Common myeloid progenitor, CD34-positive (primary cell): ENCODE data around the gene XIAP.
"Not testable (repeated sequence)": the region's sequence is repeated elsewhere in the genome, so short reads cannot be mapped to it uniquely, and the experiment has no call there.

Source experiments
- CTCF ChIA-PET: fragments of 350-600 bp; sonication (Branson Sonifier 250); formaldehyde crosslinking; loops from one replicate; lab custom pipeline; 2021; ENCODE audit warnings: antibody characterized with exemption; lab: Charles Lee
- POLR2A ChIA-PET: fragments of 350-600 bp; sonication (Branson Sonifier 250); formaldehyde crosslinking; loops from one replicate; lab custom pipeline; 2021; ENCODE audit warnings: antibody characterized with exemption; lab: Charles Lee
- DNase-seq, 3 donors: peaks; one replicate each; pipeline versions ENCODE4 v3.0.0 to v3.0.0-alpha.2; 2013
- H3K27ac ChIP-seq, 2 experiments: 1 replicate in 1 of 2; 2 replicates in 1 of 2; pipeline ENCODE4 v1.7.0; 2013; ENCODE audit warnings: inconsistent platforms in 2 of 2, low read length in 2 of 2, mild to moderate bottlenecking in 2 of 2, low read depth in 1 of 2, moderate library complexity in 1 of 2; ENCODE audit not compliant: severe bottlenecking in 2 of 2, insufficient read depth in 1 of 2, poor library complexity in 1 of 2
- H3K27me3 ChIP-seq, 5 experiments: replicated peaks in 2 of 5; 1 replicate in 3 of 5; 2 replicates in 2 of 5; pipeline versions ENCODE4 v1.6.1 to v1.7.0; 2013; ENCODE audit warnings: low read length in 4 of 5, mild to moderate bottlenecking in 2 of 5, moderate library complexity in 2 of 5, inconsistent platforms in 1 of 5; ENCODE audit not compliant: insufficient read depth in 5 of 5, control insufficient read depth in 4 of 5
- H3K36me3 ChIP-seq, 4 experiments: 1 replicate in 2 of 4; 2 replicates in 2 of 4; pipeline versions ENCODE4 v1.6.1 to v1.7.0; 2013; ENCODE audit warnings: low read length in 3 of 4, control low read depth in 1 of 4, mild to moderate bottlenecking in 1 of 4; ENCODE audit not compliant: control insufficient read depth in 4 of 4, insufficient read depth in 4 of 4
- H3K4me1 ChIP-seq, 4 experiments: 1 replicate in 3 of 4; 2 replicates in 1 of 4; pipeline versions ENCODE4 v1.6.1 to v1.7.1; 2013; ENCODE audit warnings: low read length in 3 of 4, mild to moderate bottlenecking in 3 of 4, control low read depth in 1 of 4, inconsistent platforms in 1 of 4, moderate library complexity in 1 of 4; ENCODE audit not compliant: control insufficient read depth in 4 of 4, insufficient read depth in 4 of 4; ENCODE audit errors: control extremely low read depth in 1 of 4
- H3K4me3 ChIP-seq, 7 experiments: 1 replicate in 4 of 7; 2 replicates in 3 of 7; pipeline versions ENCODE4 v1.5.1 to v1.7.0; 2013; ENCODE audit warnings: mild to moderate bottlenecking in 7 of 7, low read length in 6 of 7, moderate library complexity in 6 of 7, inconsistent platforms in 2 of 7, low read depth in 2 of 7, control low read depth in 1 of 7; ENCODE audit not compliant: insufficient read depth in 4 of 7, control insufficient read depth in 1 of 7; ENCODE audit errors: extremely low read depth in 1 of 7
- H3K9me3 ChIP-seq, 5 experiments: 1 replicate in 4 of 5; 2 replicates in 1 of 5; pipeline versions ENCODE4 v1.6.1 to v1.7.1; 2013; ENCODE audit warnings: low read length in 4 of 5, mild to moderate bottlenecking in 2 of 5, inconsistent platforms in 1 of 5, low read depth in 1 of 5, moderate library complexity in 1 of 5; ENCODE audit not compliant: control insufficient read depth in 4 of 5, insufficient read depth in 2 of 5; ENCODE audit errors: control extremely low read depth in 1 of 5
- WGBS: methylation state at CpG from one replicate; pipeline ENCODE4 v1.1.5; 2013; ENCODE audit not compliant: insufficient coverage; 5-methylcytosine and 5-hydroxymethylcytosine counted together

The XIAP gene

GRCh38 chrX:123899701-123900100 is 39.8 kb downstream of the XIAP start:
- 74% methylated on average over 2 of the region's 3 CpGs for WGBS
- Histone ChIP-seq H3K4me1 (no peaks in the 10 kb centered on the region), H3K27ac (no peak overlapping the region), H3K4me3 (no peak overlapping the region), H3K9me3 (no peaks in the 10 kb centered on the region), H3K27me3 (no peaks in the 10 kb centered on the region), H3K36me3 (peaks cover 0 to 19% (median 3%) of the 10 kb centered on the region in 4 experiments)
- POLR2A ChIA-PET = no interaction called here
- CTCF ChIA-PET = no interaction called here
- no peak for DNase-seq

GRCh38 chrX:123903261-123903660 is 43.4 kb downstream of the XIAP start:
- H3K4me3 ChIP-seq, H3K9me3 ChIP-seq, CTCF ChIA-PET, H3K27me3 ChIP-seq, H3K27ac ChIP-seq, H3K4me1 ChIP-seq, DNase-seq: not testable (repeated sequence)
- POLR2A ChIA-PET = interaction anchor here (0.6 kb wide), 1 partner anchor 13 kb away, joined by 3 read pairs; no protein-coding TSS in a partner anchor
- peaks cover 0 to 17% (median 5%) of the 10 kb centered on the region in 4 experiments for H3K36me3 ChIP-seq
- 100% methylated on average over 4 of the region's 7 CpGs for WGBS

GRCh38 chrX:123905332-123905731 is 45.5 kb downstream of the XIAP start:
- Histone ChIP-seq H3K27ac (no peak overlapping the region), H3K9me3 (no peaks in the 10 kb centered on the region), H3K36me3 (peaks cover 0 to 15% (median 5%) of the 10 kb centered on the region in 4 experiments), H3K27me3 (no peaks in the 10 kb centered on the region), H3K4me1 (no peaks in the 10 kb centered on the region), H3K4me3 (no peak overlapping the region)
- no CpG with 5 or more reads among the region's 2 CpGs for WGBS
- POLR2A ChIA-PET = no interaction called here
- DNase-seq = no peak
- CTCF ChIA-PET = no interaction called here

GRCh38 chrX:123906557-123907316 is 46.9 kb downstream of the XIAP start:
- Histone ChIP-seq H3K36me3 (peaks cover 0 to 9% (median 4%) of the 10 kb centered on the region in 4 experiments), H3K27ac (no peak overlapping the region), H3K27me3 (no peaks in the 10 kb centered on the region), H3K4me1 (no peaks in the 10 kb centered on the region), H3K9me3 (no peaks in the 10 kb centered on the region), H3K4me3 (no peak overlapping the region)
- ChIA-PET POLR2A (no interaction called here), CTCF (no interaction called here)
- DNase-seq = no peak
- 88% methylated on average over 3 of the region's 8 CpGs for WGBS

GRCh38 chrX:123909523-123909922 is 49.7 kb downstream of the XIAP start:
- no peaks in the 10 kb centered on the region for H3K4me1 ChIP-seq
- ChIA-PET CTCF (no interaction called here), POLR2A (no interaction called here)
- peaks cover 0 to 7% (median 2%) of the 10 kb centered on the region in 4 experiments for H3K36me3 ChIP-seq
- H3K4me3 ChIP-seq = no peak overlapping the region
- 80% methylated on average over 2 of the region's 4 CpGs for WGBS
- no peak for DNase-seq
- no peak overlapping the region for H3K27ac ChIP-seq
- H3K27me3 ChIP-seq = no peaks in the 10 kb centered on the region
- H3K9me3 ChIP-seq = no peaks in the 10 kb centered on the region

- H3K27ac ChIP-seq = no peak overlapping the region
- ChIA-PET CTCF (interaction anchor here (0.7 kb wide), 1 partner anchor 20 kb away, joined by 3 read pairs; no protein-coding TSS in a partner anchor), POLR2A (no interaction called here)
- no peak for DNase-seq
- H3K4me1 ChIP-seq = no peaks in the 10 kb centered on the region
- no peaks in the 10 kb centered on the region for H3K36me3 ChIP-seq
- H3K27me3 ChIP-seq = peaks cover 0 to 2% (median 0%) of the 10 kb centered on the region in 5 experiments
- no peak overlapping the region for H3K4me3 ChIP-seq
- no peaks in the 10 kb centered on the region for H3K9me3 ChIP-seq
These were observed 57.2 kb downstream of the XIAP start for GRCh38 chrX:123917069-123917468.

GRCh38 chrX:123918106-123918721 is 58.4 kb downstream of the XIAP start:
- 76% methylated on average over 3 of the region's 4 CpGs for whole genome bisulfite sequencing
- no peak overlapping the region for H3K27ac ChIP-seq
- no peaks in the 10 kb centered on the region for H3K36me3 ChIP-seq
- no peaks in the 10 kb centered on the region for H3K9me3 ChIP-seq
- H3K27me3 ChIP-seq = peaks cover 0 to 2% (median 0%) of the 10 kb centered on the region in 5 experiments
- CTCF ChIA-PET = no interaction called here
- POLR2A ChIA-PET = no interaction called here
- no peak for DNase-seq
- H3K4me3 ChIP-seq = no peak overlapping the region
- no peaks in the 10 kb centered on the region for H3K4me1 ChIP-seq
